H7 (cell line): ENCODE results near the gene SHISA3. TPM values are rescaled to one million over a fixed set of nuclear protein-coding genes. Genes with fewer than 3 reads are reported as not detected.

ENCODE experiments used
- DNase-seq: peaks from one replicate; pipeline ENCODE4 v3.0.0; 2012
- H3K27me3 ChIP-seq: 2 replicates; pipeline ENCODE4 v1.6.0; 2011; ENCODE audit warnings: mild to moderate bottlenecking, low read length; ENCODE audit not compliant: control insufficient read depth, insufficient read depth
- H3K36me3 ChIP-seq: replicated peaks from 2 replicates; pipeline ENCODE4 v1.5.1; 2011; ENCODE audit warnings: low read length; ENCODE audit not compliant: control insufficient read depth, insufficient read depth
- H3K4me3 ChIP-seq: 2 replicates; pipeline ENCODE4 v1.5.1; 2011; ENCODE audit warnings: low read depth, mild to moderate bottlenecking, control low read depth, low read length, moderate library complexity; ENCODE audit not compliant: insufficient read depth
- total RNA-seq: library from RNA; depleted of rRNA; stranded (reverse); fragments of >200 nt; shearing (Covaris generic); gene quantifications from 2 replicates; pipeline ENCODE4 v1.2.3, GENCODE V29; 2014; rRNA removed

Gene SHISA3
- total RNA-seq, 1 experiment from 2014 or later, result 2.2 TPM

- no peaks in the 10 kb centered on the region for H3K27me3 ChIP-seq
- H3K4me3 ChIP-seq, result no peak overlapping the region
- DNase-seq, result no peak
- no peaks in the 10 kb centered on the region for H3K36me3 ChIP-seq
Measured at GRCh38 chr4:42445038-42445437, 47.8 kb downstream of the SHISA3 start.

GRCh38 chr4:42446823-42447222 is 49.5 kb downstream of the SHISA3 start:
- Histone ChIP-seq H3K4me3 (no peak overlapping the region), H3K36me3 (no peaks in the 10 kb centered on the region), H3K27me3 (no peaks in the 10 kb centered on the region)
- DNase-seq, result no peak

Other genes starting within 250 kb of the SHISA3 start
- 5.2 and 8.8 TPM in 2 replicates for gene BEND4, start 244.8 kb upstream of the SHISA3 start, total RNA-seq